AML-193 (cell line): Measurements from ENCODE around the gene PLBD2.
"Not testable (repeated sequence)": the region's sequence is repeated elsewhere in the genome, so short reads cannot be mapped to it uniquely, and the experiment has no call there.

Source experiments
- DNase-seq, 2 experiments: peaks; one replicate each; lab custom pipeline; 2025; lab: John Stamatoyannopoulos, UW

The PLBD2 gene

GRCh38 chr12:113333877-113334785, 24.3 kb upstream of the PLBD2 start:
- DNase-seq: peak; percentile 46 to 61

- DNase-seq: peak; percentile 39 to 60
Observed at GRCh38 chr12:113334786-113335539, 23.4 kb upstream of the PLBD2 start, which contains the start of gene SLC8B1. Gene SLC8B1, minus strand, starts transcription at chr12:113335109. Its CDS starts 2,231 bp downstream, at chr12:113332878.

GRCh38 chr12:113339540-113339939, 18.8 kb upstream of the PLBD2 start:
- no peak for DNase-seq

- no peak for DNase-seq
Observed at GRCh38 chr12:113340061-113340460, 18.3 kb upstream of the PLBD2 start.

GRCh38 chr12:113341535-113341934, 16.9 kb upstream of the PLBD2 start:
- no peak for DNase-seq

DNA sequence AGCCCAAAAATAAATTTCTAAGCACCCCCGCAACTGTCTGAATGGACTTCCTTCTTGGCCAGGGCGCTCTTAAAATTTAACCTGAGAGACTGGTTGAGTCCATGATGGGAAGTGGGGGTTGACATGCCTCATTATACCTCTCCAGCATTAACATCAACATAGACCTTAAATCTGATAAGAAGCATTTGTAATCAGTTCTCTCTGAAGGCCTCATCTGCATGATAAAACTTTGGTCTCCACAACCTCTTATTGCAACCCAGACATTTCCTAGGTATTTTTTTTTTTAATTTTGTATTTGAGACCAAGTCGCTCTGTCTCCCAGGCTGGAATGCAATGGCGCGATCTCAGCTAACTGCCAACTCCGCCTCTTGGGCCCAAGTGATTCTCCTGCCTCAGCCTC, 13.1 kb upstream of the PLBD2 start:
- no peak for DNase-seq

DNA sequence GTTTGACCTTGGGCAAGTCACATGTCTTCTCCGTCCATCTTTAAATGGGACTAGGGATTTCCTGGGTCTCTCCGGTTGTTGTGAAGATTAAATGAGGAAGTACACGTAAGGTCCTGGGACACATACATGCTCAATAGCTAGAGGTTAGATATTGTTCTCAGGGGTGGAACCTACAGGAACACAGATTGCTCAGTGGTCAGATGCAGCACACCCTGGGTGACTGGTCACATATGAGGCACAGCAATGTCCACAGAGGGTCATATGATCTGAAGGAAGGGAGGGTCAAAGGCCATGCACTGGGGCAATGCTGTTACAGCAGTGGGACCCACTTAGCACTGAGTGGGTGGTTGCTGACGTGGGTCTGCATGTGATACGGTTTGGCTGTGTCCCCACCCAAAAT, 12.0 kb upstream of the PLBD2 start:
- no peak for DNase-seq

DNA sequence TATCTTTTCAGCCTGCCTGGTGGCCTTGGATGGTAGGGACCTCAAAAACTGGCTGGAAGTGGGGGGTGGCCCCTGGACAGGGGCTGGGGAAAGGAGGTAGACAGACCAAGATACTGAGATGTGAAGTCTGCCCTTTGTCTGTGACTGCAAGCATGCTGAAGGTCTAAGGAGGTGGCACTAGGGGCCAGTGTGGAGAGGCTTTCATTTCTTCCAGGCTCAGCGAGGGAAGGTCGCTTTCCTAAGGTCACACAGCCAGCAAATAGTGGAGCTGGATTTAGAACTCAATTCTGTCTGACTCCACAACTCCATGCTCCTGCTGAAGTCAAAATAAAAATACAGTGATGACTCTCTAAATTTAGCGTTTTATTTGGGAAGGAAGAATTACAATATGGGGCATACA, 11.3 kb upstream of the PLBD2 start:
- no peak for DNase-seq

DNA sequence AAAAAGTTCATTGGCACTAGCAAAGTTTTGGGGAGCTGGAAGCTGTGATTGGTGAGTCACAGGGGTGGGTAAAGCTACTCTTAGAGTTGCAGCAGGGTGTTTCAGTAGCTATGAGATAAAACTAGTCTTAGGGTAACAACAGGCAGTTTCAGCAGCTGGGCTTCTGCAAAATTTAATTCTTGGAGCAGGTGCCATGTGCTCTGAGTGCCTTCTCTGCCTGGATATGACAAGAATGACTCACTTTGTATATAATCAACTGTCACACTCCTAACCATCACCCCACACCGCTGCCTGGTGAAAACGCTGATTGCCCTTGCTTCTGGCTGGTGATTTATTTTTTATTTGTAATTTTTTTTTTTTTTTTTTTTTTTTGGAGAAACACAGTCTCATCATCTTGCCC, 10.5 kb upstream of the PLBD2 start:
- DNase-seq: no peak

GRCh38 chr12:113348849-113349536, 9.4 kb upstream of the PLBD2 start:
- DNase-seq: no peak

DNA sequence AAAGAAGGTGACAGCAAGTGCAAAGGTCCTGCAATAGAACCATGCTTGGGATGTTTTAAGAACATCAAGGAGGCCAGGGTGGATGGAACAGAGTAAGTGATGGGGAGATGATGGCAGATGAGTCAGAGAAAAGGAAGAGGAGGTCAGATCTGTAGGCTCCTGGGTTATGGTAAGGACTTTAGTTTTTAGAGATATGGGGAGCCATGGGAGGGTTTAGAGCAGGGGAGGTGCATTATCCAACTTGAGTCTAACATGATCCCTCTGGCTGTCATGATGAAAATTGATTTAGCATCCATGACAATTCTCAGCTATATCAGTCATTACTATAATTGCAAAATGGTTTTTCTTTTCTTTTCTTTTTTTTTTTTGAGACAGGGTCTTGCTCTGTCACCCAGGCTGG, 7.3 kb upstream of the PLBD2 start:
- no peak for DNase-seq

DNA sequence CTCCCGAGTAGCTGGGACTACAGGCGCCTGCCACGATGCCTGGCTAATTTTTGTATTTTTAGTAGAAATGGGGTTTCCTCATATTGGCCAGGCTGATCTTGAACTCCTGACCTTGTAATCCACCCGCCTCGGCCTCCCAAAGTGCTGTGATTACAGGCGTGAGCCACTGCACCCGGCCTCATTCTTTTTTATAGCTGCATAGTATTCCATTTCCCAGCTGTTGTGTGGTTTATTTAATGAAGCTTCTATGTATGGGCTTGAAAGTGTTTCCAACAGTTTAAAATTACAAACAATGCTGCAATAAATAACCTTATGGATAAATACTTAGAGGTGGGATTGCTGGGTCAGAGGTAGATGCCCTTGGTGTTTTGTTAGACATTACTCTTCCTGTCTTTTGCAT, 4.2 kb upstream of the PLBD2 start:
- not testable (repeated sequence) for DNase-seq

GRCh38 chr12:113359133-113359938, 949 bp downstream of the PLBD2 start:
- DNase-seq: no peak

DNA sequence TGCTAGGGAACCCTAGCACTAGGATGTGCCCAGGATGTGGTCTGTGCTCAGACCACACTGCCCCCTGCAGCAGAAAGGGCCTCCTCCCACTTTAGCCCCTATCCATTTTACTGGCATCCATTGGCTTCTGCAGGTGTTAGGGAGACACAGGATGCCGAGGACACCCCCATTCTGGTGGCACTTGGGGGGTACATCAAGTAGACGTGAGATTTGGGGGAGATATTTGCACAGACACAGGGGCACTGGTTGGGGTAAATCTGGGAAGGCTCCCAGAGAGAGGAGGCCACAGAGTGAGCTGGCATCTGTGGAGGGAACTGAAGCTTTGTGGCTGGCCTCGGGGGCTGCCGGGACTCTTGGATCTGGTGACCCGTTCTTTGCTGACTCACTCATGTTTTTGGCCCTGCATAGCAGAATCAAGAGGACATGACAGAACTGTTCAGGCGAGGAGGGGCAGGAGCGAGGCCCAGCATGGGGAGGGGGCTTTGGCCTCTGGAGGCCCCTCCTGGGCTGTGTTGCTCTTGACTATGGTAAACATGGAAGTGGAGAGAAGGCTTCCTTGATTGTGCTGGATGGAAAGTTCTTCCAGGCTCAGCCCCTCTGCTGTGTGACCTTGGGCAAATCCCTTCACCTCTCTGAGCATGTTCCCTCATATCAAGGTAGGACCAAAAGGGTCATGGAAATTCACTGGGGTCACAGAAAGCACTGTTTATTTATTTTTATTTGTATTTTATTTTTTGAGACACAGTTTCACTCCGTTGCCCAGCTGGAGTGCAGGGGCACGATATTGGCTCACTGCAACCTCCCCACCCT, 1.8 kb downstream of the PLBD2 start:
- no peak for DNase-seq

DNA sequence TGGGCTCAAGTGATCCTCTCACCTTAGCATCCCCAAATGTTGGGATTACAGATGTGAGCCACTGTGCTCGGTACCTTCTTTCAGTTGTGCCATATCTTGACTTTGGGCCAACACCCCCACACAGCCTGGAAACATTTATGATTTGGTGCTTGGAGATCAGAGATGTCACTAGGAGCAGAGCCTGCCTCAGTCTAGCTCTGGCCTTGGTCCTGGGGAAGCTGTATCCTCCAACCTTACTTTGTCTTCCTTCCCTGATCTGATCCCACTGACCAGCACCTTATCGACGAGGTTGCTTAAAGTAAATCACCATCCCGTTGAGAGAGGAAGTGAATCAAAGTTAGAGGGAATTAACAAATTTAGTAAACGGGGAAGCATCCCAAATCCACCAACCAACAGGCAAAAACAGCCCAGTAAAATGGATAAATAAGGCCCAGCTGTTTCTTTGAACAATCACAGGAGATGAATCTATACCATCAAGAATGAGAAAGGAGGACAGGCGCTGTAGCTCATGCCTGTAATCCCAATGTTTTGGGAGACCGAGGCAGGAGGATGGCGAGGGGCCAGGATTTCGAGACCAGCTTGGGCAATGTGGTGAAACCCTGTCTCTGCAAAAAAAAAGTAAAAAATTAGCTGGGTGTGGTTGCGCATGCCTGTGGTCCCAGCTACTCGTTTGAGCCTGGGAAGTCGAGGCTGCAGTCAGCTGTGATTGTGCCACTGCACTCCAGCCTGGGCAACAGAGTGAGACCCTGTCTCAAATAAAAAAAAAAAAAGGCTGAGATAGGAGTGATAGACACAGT, 3.4 kb downstream of the PLBD2 start:
- DNase-seq: no peak

GRCh38 chr12:113364698-113365097, 6.3 kb downstream of the PLBD2 start:
- no peak for DNase-seq

DNA sequence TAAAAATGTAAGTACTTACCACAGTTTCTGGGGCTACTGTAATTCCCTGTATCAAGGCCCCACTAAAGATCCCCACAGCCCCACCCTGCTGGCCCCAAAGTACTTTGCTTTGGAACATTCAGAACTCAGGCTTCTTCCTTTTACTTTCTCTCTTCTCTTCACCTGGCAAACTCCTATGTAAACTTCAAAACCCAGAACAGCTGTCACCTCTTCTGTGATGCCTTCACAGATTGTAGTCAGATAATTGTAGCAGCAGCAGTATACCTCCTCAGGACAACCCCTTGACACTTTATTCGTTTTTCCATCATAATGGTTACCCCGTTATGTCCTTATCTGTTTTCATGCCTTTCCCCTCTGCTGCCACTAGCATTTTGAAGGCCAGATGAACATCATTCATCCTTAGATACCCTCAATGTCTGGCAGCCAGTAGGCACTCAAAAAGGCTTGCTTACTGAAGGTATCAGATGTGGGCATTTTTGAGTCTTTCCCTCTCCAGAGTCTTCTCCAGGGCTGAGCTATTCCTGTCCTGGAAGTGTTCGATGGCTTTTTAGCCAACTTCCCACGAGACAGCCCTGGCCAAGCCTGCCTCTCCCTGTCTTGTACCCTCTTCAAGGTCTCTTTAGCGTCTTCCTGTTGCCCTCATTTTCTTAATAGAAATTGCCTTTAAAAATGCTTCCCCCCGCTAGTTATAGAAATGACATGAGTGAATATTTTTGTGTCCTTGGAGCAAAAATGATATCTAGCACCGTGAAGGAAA, 7.4 kb downstream of the PLBD2 start:
- no peak for DNase-seq

GRCh38 chr12:113366827-113367226, 8.4 kb downstream of the PLBD2 start:
- DNase-seq: no peak

DNA sequence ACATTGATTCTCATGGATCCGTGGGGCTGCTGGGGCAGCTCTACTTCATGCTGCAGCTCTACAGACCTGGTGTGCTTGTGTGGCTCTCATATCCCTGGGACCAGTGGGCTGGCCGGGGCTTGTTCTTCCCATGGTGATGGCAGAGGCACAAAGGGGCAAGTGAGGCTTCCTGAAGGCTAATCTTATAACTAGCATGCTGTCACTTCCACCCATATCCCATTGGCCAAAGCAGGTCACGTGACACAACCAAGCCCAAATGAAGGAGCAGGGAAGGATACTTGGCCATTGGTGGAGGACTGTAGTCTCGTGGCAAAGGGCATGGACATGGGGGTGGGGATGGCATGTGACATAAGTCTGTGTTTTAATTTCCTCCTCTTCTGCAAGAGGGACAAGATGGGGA, 9.9 kb downstream of the PLBD2 start:
- no peak for DNase-seq
